Measurements from ENCODE around the gene GRID1.

GRID1 gene

GRCh38 chr10:86349474-86349873 lies 17.1 kb downstream of the GRID1 start:
- peak; percentile 48 for DNase-seq (ENCODE audit: low spot score)
- in situ Hi-C loops (cut with MboI; ENCODE audit: low pct_unique_long_range_greater_than_20kb, low sequenced_read_pairs, unreplicated experiment) = no loop called here

DNA sequence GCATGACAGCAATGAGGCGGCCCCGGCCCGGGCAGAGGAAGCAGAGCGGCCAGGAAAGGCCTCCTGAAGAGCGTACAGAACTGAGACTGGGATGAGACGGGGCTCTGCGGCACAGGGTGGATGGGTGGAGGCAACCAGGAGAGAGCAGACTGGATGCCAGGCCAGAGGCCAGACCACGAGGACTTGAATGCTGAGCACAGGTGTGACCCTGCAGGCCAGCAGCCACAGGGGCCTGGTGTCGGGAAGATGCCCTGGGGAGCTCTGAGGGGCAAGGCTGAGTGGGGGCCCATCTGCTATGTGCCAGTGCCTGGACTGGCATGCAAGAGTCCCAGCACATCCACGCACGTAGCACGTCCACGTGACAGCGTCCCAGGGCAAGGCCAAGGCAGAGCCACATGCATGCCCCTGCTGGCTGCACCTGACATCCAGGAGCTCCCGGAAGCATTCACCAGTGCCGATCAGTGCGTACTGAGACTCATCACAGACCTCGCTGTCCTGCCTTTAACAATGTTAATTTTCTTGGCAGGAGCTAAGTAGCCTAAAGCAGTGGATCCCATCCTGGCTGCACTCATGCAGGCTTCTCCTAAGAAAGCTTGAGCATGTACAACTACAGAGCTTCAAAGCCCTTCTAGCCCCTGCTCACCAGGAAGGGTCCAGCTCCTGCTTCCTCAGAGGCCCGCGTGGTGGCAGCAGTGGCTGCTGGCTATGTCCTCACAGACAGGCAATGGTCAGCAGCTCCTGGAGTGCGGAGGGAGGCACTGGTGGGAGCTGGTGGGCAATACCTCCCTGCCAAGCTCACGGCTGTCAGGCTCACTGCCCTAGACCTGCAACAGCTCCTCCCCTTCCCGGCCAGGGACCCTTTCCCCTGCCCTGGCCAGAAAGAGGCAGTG lies 18.0 kb downstream of the GRID1 start:
- no peak for DNase-seq (ENCODE audit: low spot score)
- TF ChIP-seq CTCF (IDR thresholded peaks at IDR 0.05; ENCODE audit: extremely low read depth, insufficient read depth, missing control alignments) = no peak
- in situ Hi-C loops (cut with MboI; ENCODE audit: low pct_unique_long_range_greater_than_20kb, low sequenced_read_pairs, unreplicated experiment) = no loop called here

More at GRCh38 chr10:86349474-86349873, 17.1 kb downstream of the GRID1 start:
- TF ChIP-seq CTCF (IDR thresholded peaks at IDR 0.05; ENCODE audit: extremely low read depth, insufficient read depth, missing control alignments) = peak; percentile 45

GRCh38 chr10:86347856-86348255 lies 18.7 kb downstream of the GRID1 start:
- in situ Hi-C loops (cut with MboI; ENCODE audit: low pct_unique_long_range_greater_than_20kb, low sequenced_read_pairs, unreplicated experiment) = no loop called here
- no peak for DNase-seq (ENCODE audit: low spot score)
- no peak for TF ChIP-seq CTCF (IDR thresholded peaks at IDR 0.05; ENCODE audit: extremely low read depth, insufficient read depth, missing control alignments)

- TF ChIP-seq CTCF (IDR thresholded peaks at IDR 0.05; ENCODE audit: extremely low read depth, insufficient read depth, missing control alignments) = no peak
- DNase-seq (ENCODE audit: low spot score) = no peak
- in situ Hi-C loops (cut with MboI; ENCODE audit: low pct_unique_long_range_greater_than_20kb, low sequenced_read_pairs, unreplicated experiment) = no loop called here
Measured at GRCh38 chr10:86346799-86347665, 19.6 kb downstream of the GRID1 start.

DNA sequence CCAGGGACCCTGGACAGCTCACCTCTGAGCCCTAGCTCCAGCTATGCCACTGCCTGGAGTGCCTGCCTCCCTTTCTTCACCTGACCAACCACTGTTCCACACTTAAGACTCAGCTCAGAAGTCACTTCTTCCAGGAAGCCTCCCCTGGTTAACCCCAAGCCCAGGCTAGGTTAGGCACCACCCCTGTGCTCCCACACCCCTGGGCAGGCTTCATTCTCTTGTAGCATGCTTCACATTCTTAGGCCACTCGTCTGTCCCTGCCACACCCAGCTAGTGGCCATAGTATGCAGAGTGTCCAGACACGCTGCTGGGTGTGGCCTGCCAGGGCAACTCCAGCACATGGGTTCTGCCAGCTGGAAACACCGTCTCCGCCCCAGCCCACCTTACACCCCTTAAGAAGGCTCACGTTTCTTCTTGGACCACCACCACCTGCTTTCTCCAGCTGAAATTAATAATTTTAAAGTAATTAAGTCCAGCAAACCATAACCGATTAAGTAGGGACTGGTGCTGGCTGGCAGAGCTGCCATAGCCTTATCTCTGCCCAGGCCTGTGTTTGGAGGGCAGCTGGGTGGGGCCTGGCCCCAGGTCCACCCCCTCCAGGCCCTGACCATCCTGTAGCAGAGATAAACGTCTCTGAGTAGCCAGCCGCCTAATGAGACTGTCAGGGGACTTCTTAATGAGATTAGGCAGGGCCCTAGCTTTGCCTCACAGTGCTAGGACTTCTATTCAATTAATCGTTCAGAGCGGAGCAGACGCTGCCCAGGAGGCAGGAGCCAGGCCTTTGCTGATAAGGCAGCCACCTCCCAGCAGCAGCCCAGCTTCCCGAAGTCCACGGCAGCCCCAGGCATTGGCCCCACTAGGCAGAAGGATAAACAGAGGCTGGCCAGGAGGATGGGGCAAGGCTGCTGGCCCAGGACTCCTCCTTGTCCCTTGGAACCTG lies 20.5 kb downstream of the GRID1 start:
- TF ChIP-seq CTCF (IDR thresholded peaks at IDR 0.05; ENCODE audit: extremely low read depth, insufficient read depth, missing control alignments) = no peak
- in situ Hi-C loops (cut with MboI; ENCODE audit: low pct_unique_long_range_greater_than_20kb, low sequenced_read_pairs, unreplicated experiment) = no loop called here
- DNase-seq (ENCODE audit: low spot score) = no peak
